Adrenal gland (tissue), 5 donors: ENCODE results near the gene CYP4F12.

Experiments used
- POLR2A ChIP-seq, 2 donors: fragments of 450-650 bp; IDR thresholded peaks; one replicate each; pipeline ENCODE4 v1.6.1; 2017; ENCODE audit warnings: antibody characterized with exemption in 2 of 2, mild to moderate bottlenecking in 2 of 2, moderate library complexity in 1 of 2
- TF ChIP-seq, protein P1 (sequence below), 6 experiments: fragments of 450-650 bp in 4 of 6; fragments of 200-600 bp in 2 of 6; sonication (generic) in 1 of 6; IDR thresholded peaks; 1 replicate in 5 of 6; 2 replicates in 1 of 6; pipeline versions ENCODE4 v1.5.1 to v1.8.0; 2016 to 2021; ENCODE audit warnings: antibody characterized with exemption in 6 of 6, mild to moderate bottlenecking in 2 of 6, moderate library complexity in 1 of 6
- donor health status: DM: no; HTN: no; CAD: no.

DNA sequence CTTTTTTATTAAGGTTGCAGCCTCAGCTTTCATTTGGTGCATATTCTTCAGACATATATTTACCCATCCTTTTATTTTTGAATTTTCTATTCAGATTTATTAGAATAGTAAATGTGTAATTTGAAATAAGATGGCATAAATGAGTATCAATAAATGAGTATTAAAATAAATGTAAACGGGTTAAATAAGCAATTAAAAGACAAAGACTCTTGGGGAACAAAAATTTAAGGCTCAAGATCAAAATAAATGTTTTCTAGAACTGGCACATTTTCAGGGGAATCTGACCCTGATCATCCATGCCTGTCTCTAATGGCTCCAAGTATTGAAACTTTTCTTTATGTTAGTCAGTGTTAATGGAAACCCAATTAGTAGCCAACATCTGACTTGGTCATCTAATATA is 67.9 kb downstream of the CYP4F12 start:
- no peak for TF ChIP-seq POLR2A (IDR thresholded peaks at IDR 0.05)
- TF ChIP-seq, protein P1, sequence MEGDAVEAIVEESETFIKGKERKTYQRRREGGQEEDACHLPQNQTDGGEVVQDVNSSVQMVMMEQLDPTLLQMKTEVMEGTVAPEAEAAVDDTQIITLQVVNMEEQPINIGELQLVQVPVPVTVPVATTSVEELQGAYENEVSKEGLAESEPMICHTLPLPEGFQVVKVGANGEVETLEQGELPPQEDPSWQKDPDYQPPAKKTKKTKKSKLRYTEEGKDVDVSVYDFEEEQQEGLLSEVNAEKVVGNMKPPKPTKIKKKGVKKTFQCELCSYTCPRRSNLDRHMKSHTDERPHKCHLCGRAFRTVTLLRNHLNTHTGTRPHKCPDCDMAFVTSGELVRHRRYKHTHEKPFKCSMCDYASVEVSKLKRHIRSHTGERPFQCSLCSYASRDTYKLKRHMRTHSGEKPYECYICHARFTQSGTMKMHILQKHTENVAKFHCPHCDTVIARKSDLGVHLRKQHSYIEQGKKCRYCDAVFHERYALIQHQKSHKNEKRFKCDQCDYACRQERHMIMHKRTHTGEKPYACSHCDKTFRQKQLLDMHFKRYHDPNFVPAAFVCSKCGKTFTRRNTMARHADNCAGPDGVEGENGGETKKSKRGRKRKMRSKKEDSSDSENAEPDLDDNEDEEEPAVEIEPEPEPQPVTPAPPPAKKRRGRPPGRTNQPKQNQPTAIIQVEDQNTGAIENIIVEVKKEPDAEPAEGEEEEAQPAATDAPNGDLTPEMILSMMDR (IDR thresholded peaks at IDR 0.05): no peak
